ENCODE results near the gene PIM2.

Gene PIM2

GRCh38 chrX:48918643-48919340 lies at the start of gene PIM2:
PIM2 (minus strand) TSS chrX:48919024; CDS start chrX:48918834, 190 bp downstream.
- DNase-seq = peak; percentile 97

GRCh38 chrX:48968377-48968776 lies 49.6 kb upstream of the PIM2 start:
- no peak for DNase-seq

- no peak for DNase-seq
Observed at GRCh38 chrX:48966796-48967579, 48.2 kb upstream of the PIM2 start.

- DNase-seq = no peak
Observed at GRCh38 chrX:48965959-48966358, 47.1 kb upstream of the PIM2 start.

- no peak for DNase-seq
Observed at GRCh38 chrX:48961585-48962091, 42.8 kb upstream of the PIM2 start.

- no peak for DNase-seq
Observed at GRCh38 chrX:48960291-48960690, 41.5 kb upstream of the PIM2 start.

- DNase-seq = no peak
Observed at GRCh38 chrX:48958635-48959094, 39.8 kb upstream of the PIM2 start.

GRCh38 chrX:48957827-48958634 lies 39.2 kb upstream of the PIM2 start:
- DNase-seq = peak; percentile 97

GRCh38 chrX:48957477-48957826 lies 38.6 kb upstream of the PIM2 start, which contains the start of gene OTUD5:
OTUD5 (minus strand) TSS chrX:48957607; CDS start chrX:48957570, 37 bp downstream.
- DNase-seq = peak; percentile 83

GRCh38 chrX:48956728-48957414 lies 38.0 kb upstream of the PIM2 start:
- no peak for DNase-seq

GRCh38 chrX:48948589-48948988 lies 29.8 kb upstream of the PIM2 start:
- DNase-seq = no peak

- DNase-seq = peak; percentile 16
Observed at GRCh38 chrX:48945517-48946348, 26.9 kb upstream of the PIM2 start.

- no peak for DNase-seq
Observed at GRCh38 chrX:48942895-48943294, 24.1 kb upstream of the PIM2 start.

- no peak for DNase-seq
Observed at GRCh38 chrX:48940404-48940955, 21.7 kb upstream of the PIM2 start.

GRCh38 chrX:48939524-48940228 lies 20.9 kb upstream of the PIM2 start:
- DNase-seq = no peak

- no peak for DNase-seq
Observed at GRCh38 chrX:48938721-48939425, 20.0 kb upstream of the PIM2 start.

- DNase-seq = no peak
Observed at GRCh38 chrX:48937054-48937907, 18.5 kb upstream of the PIM2 start.

- no peak for DNase-seq
Observed at GRCh38 chrX:48936429-48937053, 17.7 kb upstream of the PIM2 start.

All from NCI-H345 (cell line).